Measurements from ENCODE around the gene CHAT. TPM values are rescaled to one million over a fixed set of nuclear protein-coding genes. Genes with fewer than 3 reads are reported as not detected.

The CHAT gene
- not detected in 2 replicates for total RNA-seq

DNA sequence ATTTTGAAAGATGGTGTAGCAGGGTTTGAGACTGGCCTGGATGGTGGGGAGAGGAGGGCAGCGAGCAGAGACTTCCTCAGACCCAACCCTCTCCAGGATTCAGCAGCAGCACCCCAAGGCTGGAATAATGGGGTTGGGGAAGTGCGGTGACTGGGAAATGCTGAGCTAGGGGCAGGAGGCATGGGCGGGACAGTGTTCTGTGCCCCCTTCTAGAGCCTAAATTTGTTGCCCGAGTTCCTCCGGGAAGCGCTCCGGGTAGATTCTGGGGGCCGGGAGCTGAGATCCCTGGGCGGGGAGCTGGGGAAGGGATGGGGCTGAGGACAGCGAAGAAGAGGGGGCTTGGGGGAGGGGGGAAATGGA lies at the start of gene CHAT:
Gene CHAT (plus strand): TSS at position 156 of the 360 bp plus-strand sequence. CDS start 153 bp downstream, at position 309.

DNA sequence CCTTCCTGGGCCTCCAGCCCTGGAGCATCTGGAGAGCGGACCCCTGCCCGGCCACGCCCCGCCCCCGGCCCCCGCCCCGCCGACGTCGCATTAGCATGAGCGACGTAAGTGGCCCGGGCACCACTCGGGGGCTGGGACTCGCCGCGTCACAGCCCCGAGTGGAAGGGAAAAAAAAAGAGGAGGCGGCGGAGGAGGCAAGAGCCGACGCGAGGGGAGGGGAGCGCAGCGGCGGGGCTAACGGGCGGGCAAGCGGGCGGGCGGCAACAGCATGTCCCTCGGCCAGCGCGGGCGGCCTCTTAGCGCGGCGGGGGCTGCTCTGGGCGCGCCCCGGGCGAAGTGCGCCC lies 3.8 kb upstream of the CHAT start, which contains the start of gene SLC18A3:
Gene SLC18A3 (plus strand): TSS at position 197 of the 344 bp plus-strand sequence. CDS start 431 bp downstream, outside the sequence.

DNA sequence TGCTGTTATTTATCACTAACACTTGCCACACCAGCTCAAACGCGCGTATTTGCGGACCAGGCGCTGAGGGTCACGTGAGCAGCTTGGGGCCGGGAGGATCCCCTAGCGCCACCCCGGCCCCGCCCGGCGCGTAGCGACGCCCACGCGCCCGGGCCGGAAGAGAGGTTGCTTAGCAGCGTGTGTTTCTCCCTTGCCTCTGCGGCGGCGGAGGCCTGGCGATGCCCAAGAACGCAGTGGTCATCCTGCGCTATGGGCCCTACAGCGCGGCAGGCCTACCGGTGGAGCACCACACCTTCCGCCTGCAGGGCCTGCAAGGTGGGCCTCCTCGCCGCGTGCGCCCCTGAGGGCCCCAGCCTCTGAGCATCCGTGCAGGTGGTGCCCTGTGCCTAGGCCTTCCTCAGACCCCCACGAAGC lies 65.7 kb downstream of the CHAT start, which contains the start of gene C10orf53:
Gene C10orf53 (plus strand): TSS at position 172 of the 414 bp plus-strand sequence. CDS start 47 bp downstream, at position 219.

Other genes with a start within 250 kb of the CHAT start
- not detected in 2 replicates for gene DRGX, start 217.9 kb upstream of the CHAT start, total RNA-seq
- gene ERCC6, start 74.9 kb upstream of the CHAT start, total RNA-seq, result 27.3 and 45.9 TPM in 2 replicates
- not detected in 2 replicates for gene SLC18A3, start 3.7 kb upstream of the CHAT start, total RNA-seq
- not detected in 2 replicates for gene C10orf53, start 65.6 kb downstream of the CHAT start, total RNA-seq
- 0.91 and 1.6 TPM in 2 replicates for gene OGDHL, start 148.3 kb downstream of the CHAT start, total RNA-seq